Measurements from ENCODE around the gene GALNT14.

GALNT14 gene

GRCh38 chr2:31142110-31142509, 3.9 kb upstream of the GALNT14 start:
- Mint-ChIP-seq H3K9me3 (no peaks in the 10 kb centered on the region), H3K27me3 (peaks cover 19% of the 10 kb centered on the region), H3K36me3 (ENCODE audit: low read depth) (no peaks in the 10 kb centered on the region), H3K4me1 (peaks cover 4% of the 10 kb centered on the region), H3K4me3 (no peak overlapping the region), H3K27ac (no peak overlapping the region)
- ATAC-seq (no peak), DNase-seq (no peak)

DNA sequence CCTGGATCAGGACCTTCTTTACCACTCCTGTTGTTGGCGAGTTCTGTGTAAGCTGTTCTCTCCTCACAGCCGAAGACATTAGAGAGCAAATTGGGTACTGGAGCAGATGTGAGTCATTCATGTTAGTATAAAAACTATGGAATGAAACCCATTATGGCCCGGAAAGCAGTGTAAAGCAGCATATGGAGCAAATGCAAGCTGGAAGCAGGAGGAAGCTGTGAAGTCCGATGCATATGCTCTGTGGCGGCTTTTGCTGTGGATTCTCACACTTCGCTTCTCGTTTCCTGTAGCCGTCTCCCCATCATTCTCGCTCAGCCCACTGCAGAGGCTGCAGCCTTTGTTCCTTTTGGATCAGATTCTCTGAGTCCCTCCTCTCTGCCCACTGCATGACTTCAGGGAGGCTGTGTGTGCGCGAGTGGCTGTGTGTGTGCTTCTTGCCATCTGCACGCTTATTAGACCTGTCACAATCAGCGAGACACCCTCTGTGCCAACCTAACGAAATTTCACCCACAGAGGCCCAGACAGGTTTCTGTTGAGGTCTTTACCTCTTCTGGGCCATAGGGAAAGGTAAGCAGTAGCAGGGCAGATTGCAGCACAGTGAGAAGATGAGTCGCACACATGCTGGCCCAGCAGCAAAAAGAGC, 3.3 kb upstream of the GALNT14 start:
- Mint-ChIP-seq H3K27me3 (peaks cover 25% of the 10 kb centered on the region), H3K4me3 (no peak overlapping the region), H3K27ac (no peak overlapping the region), H3K4me1 (peaks cover 10% of the 10 kb centered on the region), H3K36me3 (ENCODE audit: low read depth) (no peaks in the 10 kb centered on the region), H3K9me3 (no peaks in the 10 kb centered on the region)
- DNase-seq, result no peak
- ATAC-seq, result no peak

- Mint-ChIP-seq H3K4me3 (no peak overlapping the region), H3K27me3 (peaks cover 38% of the 10 kb centered on the region)
- no peak for ATAC-seq
Measured at GRCh38 chr2:31140151-31140550, 1.9 kb upstream of the GALNT14 start.

DNA sequence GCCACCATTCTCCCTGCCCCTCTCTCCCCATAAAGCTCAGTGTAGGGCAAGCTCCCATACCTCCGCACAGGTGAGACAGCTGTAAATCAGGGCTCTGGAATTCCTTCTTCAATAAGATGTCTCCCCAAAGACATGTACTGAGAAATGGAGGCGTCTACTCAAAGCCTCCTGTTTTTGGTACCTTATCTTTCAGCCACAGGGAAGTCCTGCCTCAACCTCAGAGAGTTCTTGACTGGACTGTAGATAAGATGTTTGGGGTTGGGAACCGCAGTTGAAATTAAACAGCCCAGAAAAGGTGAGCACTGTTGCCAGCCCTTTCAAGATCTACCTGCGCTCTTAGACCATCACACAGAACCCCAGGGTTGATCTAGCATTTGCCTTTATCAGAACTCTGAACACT, 1.4 kb upstream of the GALNT14 start:
- DNase-seq (no peak), ATAC-seq (no peak)
- Mint-ChIP-seq H3K27me3 (peaks cover 43% of the 10 kb centered on the region), H3K4me1 (peaks cover 10% of the 10 kb centered on the region), H3K36me3 (ENCODE audit: low read depth) (no peaks in the 10 kb centered on the region), H3K27ac (no peak overlapping the region), H3K9me3 (no peaks in the 10 kb centered on the region), H3K4me3 (no peak overlapping the region)

More at GRCh38 chr2:31140151-31140550, 1.9 kb upstream of the GALNT14 start:
- H3K36me3 Mint-ChIP-seq (ENCODE audit: low read depth), result no peaks in the 10 kb centered on the region
- peaks cover 10% of the 10 kb centered on the region for H3K4me1 Mint-ChIP-seq
- no peaks in the 10 kb centered on the region for H3K9me3 Mint-ChIP-seq
- no peak overlapping the region for H3K27ac Mint-ChIP-seq
- DNase-seq, result no peak

GRCh38 chr2:31137211-31138036, 816 bp downstream of the GALNT14 start:
- no peak overlapping the region for H3K27ac Mint-ChIP-seq

GRCh38 chr2:31136732-31137131, 1.5 kb downstream of the GALNT14 start:
- DNase-seq (peak; percentile 5), ATAC-seq (no peak)
- Mint-ChIP-seq H3K4me3 (peak overlapping the region; percentile 63), H3K36me3 (ENCODE audit: low read depth) (no peaks in the 10 kb centered on the region), H3K27me3 (peaks cover 41% of the 10 kb centered on the region), H3K9me3 (no peaks in the 10 kb centered on the region), H3K27ac (no peak overlapping the region), H3K4me1 (peaks cover 10% of the 10 kb centered on the region)

More at GRCh38 chr2:31137211-31138036, 816 bp downstream of the GALNT14 start:
- peak; percentile 6 for DNase-seq
- ATAC-seq, result peak; percentile 12
- peaks cover 10% of the 10 kb centered on the region for H3K4me1 Mint-ChIP-seq
- H3K4me3 Mint-ChIP-seq, result peak overlapping the region; percentile 65
- H3K36me3 Mint-ChIP-seq (ENCODE audit: low read depth), result no peaks in the 10 kb centered on the region
- no peaks in the 10 kb centered on the region for H3K9me3 Mint-ChIP-seq
- H3K27me3 Mint-ChIP-seq, result peaks cover 41% of the 10 kb centered on the region

DNA sequence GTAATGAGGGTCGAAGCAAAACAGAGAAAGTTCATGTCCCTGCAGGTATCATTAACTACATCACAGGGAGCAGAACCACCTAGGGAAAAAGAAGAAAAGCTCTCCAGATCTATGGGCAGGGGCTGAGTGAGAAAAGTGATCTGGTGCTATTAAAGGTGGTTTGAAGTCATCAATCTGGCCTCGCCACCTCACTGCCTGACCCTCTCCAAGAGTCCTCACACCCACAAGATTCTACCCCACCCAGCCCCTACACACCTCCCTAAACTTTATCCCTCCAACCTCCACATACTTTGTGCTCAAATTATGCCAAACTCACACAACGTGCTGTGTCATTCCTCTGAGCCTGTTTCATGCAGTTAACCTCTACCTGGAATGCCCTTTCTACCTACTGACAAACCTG, 2.2 kb downstream of the GALNT14 start:
- DNase-seq, result no peak
- Mint-ChIP-seq H3K27me3 (peaks cover 41% of the 10 kb centered on the region), H3K4me1 (peaks cover 10% of the 10 kb centered on the region), H3K36me3 (ENCODE audit: low read depth) (no peaks in the 10 kb centered on the region), H3K27ac (no peak overlapping the region), H3K9me3 (no peaks in the 10 kb centered on the region), H3K4me3 (no peak overlapping the region)
- no peak for ATAC-seq

- ATAC-seq, result no peak
- Mint-ChIP-seq H3K36me3 (ENCODE audit: low read depth) (no peaks in the 10 kb centered on the region), H3K27ac (no peak overlapping the region), H3K9me3 (no peaks in the 10 kb centered on the region), H3K4me1 (peaks cover 10% of the 10 kb centered on the region), H3K27me3 (peaks cover 38% of the 10 kb centered on the region), H3K4me3 (no peak overlapping the region)
- DNase-seq, result no peak
Measured at GRCh38 chr2:31134480-31134879, 3.8 kb downstream of the GALNT14 start.

GRCh38 chr2:31132786-31133185, 5.5 kb downstream of the GALNT14 start:
- peaks cover 28% of the 10 kb centered on the region for H3K27me3 Mint-ChIP-seq

GRCh38 chr2:31131871-31132270, 6.4 kb downstream of the GALNT14 start:
- H3K27me3 Mint-ChIP-seq, result peaks cover 24% of the 10 kb centered on the region
- no peaks in the 10 kb centered on the region for H3K36me3 Mint-ChIP-seq (ENCODE audit: low read depth)
- no peak overlapping the region for H3K4me3 Mint-ChIP-seq
- no peaks in the 10 kb centered on the region for H3K9me3 Mint-ChIP-seq
- DNase-seq (no peak), ATAC-seq (no peak)
- peaks cover 4% of the 10 kb centered on the region for H3K4me1 Mint-ChIP-seq
- no peak overlapping the region for H3K27ac Mint-ChIP-seq

More at GRCh38 chr2:31132786-31133185, 5.5 kb downstream of the GALNT14 start:
- ATAC-seq (no peak), DNase-seq (no peak)
- Mint-ChIP-seq H3K9me3 (no peaks in the 10 kb centered on the region), H3K4me1 (peaks cover 9% of the 10 kb centered on the region), H3K27ac (no peak overlapping the region), H3K36me3 (ENCODE audit: low read depth) (no peaks in the 10 kb centered on the region), H3K4me3 (no peak overlapping the region)

DNA sequence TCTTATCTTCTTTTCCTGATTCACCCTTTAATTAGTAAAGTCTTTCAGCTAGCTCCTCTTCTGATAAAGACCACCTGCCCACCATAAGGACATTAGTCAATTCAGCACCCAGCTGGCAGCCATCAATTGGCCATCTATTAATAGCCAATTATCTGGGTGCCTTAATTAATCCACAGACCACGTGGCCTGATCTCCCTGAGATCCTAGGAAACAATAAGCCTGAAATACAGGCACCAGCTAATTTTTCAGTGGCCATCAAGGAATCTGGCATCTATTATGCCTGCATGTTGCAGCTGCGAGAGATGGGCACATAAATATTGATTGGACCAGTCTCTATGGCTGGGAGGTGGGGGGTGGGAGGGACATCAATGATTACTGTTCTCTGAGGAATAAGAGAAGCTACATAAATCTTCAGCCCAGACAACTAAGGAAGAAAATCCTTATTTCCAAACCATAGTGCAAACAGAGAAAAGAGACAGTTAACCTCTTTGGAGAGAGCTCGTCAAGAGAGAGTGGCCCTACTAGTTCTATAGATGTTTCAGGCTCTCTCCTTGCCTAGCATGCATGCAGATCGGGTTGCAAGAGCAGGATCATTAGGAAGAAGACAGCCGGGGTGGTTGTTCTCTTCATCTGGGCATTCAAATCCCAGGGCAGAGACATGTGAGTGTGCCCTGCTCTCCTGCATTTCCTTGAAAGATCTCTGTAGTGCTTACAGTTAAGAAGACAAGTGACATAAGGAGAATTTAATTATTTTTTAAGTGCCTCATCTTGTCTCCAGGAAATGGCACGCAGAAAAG, 8.7 kb downstream of the GALNT14 start:
- no peak overlapping the region for H3K27ac Mint-ChIP-seq
- H3K4me1 Mint-ChIP-seq, result no peaks in the 10 kb centered on the region
- no peaks in the 10 kb centered on the region for H3K36me3 Mint-ChIP-seq (ENCODE audit: low read depth)
- peaks cover 2% of the 10 kb centered on the region for H3K27me3 Mint-ChIP-seq
- H3K4me3 Mint-ChIP-seq, result no peak overlapping the region
- H3K9me3 Mint-ChIP-seq, result no peaks in the 10 kb centered on the region
- ATAC-seq (no peak), DNase-seq (no peak)

DNA sequence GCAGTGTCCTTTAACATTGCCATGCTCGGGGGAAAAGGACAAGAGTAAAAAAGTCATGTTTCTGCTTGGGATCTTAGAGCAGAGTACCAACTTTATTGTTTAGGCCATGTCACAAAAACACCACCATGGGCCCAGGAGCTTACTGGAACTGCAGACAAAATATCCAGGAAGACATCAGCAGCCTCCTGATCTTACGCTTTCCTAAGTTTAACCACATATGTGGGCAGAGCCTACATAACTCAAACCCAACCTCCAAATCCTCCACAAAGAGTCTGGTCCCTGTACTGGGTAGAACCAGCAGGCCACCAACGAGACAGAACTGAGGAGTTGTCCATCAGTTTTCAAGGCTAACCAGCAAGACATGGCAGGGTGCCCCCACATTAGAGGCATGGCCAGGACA, 10.3 kb downstream of the GALNT14 start:
- no peak for DNase-seq
- H3K9me3 Mint-ChIP-seq, result no peaks in the 10 kb centered on the region
- H3K27me3 Mint-ChIP-seq, result peaks cover 2% of the 10 kb centered on the region
- ATAC-seq, result no peak
- H3K4me1 Mint-ChIP-seq, result no peaks in the 10 kb centered on the region
- H3K27ac Mint-ChIP-seq, result no peak overlapping the region
- no peak overlapping the region for H3K4me3 Mint-ChIP-seq
- no peaks in the 10 kb centered on the region for H3K36me3 Mint-ChIP-seq (ENCODE audit: low read depth)

DNA sequence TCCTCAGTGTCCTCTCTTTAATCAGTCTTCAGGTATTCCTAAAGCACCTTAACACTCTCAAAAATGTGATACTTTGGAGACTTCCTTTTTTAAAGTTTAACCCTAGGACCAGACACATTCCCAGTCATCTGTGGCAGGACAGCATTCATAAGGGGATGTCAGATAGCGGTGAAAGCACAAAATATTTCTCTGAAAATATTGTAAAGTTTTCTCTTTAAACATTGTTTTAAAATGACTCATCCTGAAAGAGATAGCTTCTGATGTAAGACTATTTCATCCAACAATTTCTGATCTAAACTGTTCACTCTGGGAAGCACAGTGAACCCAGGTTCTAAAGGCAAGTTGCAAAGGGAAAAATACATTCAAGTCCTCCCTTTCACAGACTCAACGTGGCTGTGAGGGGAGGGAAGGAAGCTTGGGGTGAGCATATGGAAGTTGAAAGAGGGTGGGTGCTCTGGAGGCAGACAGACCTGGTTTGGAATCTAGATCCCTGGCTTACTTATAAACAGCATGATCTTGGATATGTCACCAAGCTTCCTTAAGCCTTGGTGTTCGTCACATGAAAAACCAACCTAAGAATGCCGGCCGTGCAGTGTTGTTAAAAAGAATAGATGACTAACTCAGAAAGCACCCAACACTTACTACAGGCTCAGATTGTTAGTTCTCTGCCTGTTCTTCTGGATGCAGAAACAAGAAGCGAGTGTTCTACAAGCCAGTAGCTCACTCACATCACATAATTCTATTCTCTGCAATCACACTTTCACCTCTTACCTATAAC, 12.1 kb downstream of the GALNT14 start:
- no peak for ATAC-seq

GRCh38 chr2:31124904-31125303, 13.3 kb downstream of the GALNT14 start:
- H3K27ac Mint-ChIP-seq, result no peak overlapping the region
- no peaks in the 10 kb centered on the region for H3K36me3 Mint-ChIP-seq (ENCODE audit: low read depth)
- no peak for DNase-seq
- no peaks in the 10 kb centered on the region for H3K9me3 Mint-ChIP-seq
- H3K4me3 Mint-ChIP-seq, result no peak overlapping the region
- H3K4me1 Mint-ChIP-seq, result no peaks in the 10 kb centered on the region
- H3K27me3 Mint-ChIP-seq, result no peaks in the 10 kb centered on the region
- ATAC-seq, result no peak

More for the DNA sequence above, 12.1 kb downstream of the GALNT14 start:
- Mint-ChIP-seq H3K4me3 (no peak overlapping the region), H3K27ac (no peak overlapping the region), H3K4me1 (no peaks in the 10 kb centered on the region), H3K27me3 (peaks cover 2% of the 10 kb centered on the region), H3K9me3 (no peaks in the 10 kb centered on the region), H3K36me3 (ENCODE audit: low read depth) (no peaks in the 10 kb centered on the region)
- DNase-seq, result no peak
